NCI-H524 (cell line): ENCODE measurements around the gene ASTL.

ENCODE experiments used
- DNase-seq, 2 experiments: peaks; one replicate each; lab custom pipeline; 2025; lab: John Stamatoyannopoulos, UW

The ASTL gene

GRCh38 chr2:96112501-96113366 is 25.6 kb downstream of the ASTL start:
- no peak for DNase-seq

- DNase-seq: no peak
Measured at GRCh38 chr2:96111823-96112500, 26.3 kb downstream of the ASTL start.

- DNase-seq: no peak
Measured at GRCh38 chr2:96111257-96111640, 27.1 kb downstream of the ASTL start.

GRCh38 chr2:96110621-96111256 is 27.6 kb downstream of the ASTL start:
- no peak for DNase-seq

GRCh38 chr2:96109931-96110511 is 28.3 kb downstream of the ASTL start:
- no peak for DNase-seq

- no peak for DNase-seq
Measured at GRCh38 chr2:96109361-96109680, 29.0 kb downstream of the ASTL start.

- DNase-seq: no peak
Measured at GRCh38 chr2:96108541-96109360, 29.6 kb downstream of the ASTL start.

GRCh38 chr2:96108151-96108540 is 30.2 kb downstream of the ASTL start:
- peak in 1 of 2 experiments; percentile 20 for DNase-seq

- no peak for DNase-seq
Measured at GRCh38 chr2:96107708-96108065, 30.6 kb downstream of the ASTL start.

- no peak for DNase-seq
Measured at GRCh38 chr2:96106991-96107707, 31.2 kb downstream of the ASTL start.

- no peak for DNase-seq
Measured at GRCh38 chr2:96105994-96106715, 32.1 kb downstream of the ASTL start.

- DNase-seq: no peak
Measured at GRCh38 chr2:96105152-96105915, 33.0 kb downstream of the ASTL start.

- no peak for DNase-seq
Measured at GRCh38 chr2:96104487-96104861, 33.8 kb downstream of the ASTL start.

GRCh38 chr2:96103761-96104486 is 34.4 kb downstream of the ASTL start:
- no peak for DNase-seq

- DNase-seq: no peak
Measured at GRCh38 chr2:96103187-96103601, 35.1 kb downstream of the ASTL start.

GRCh38 chr2:96102596-96103186 is 35.6 kb downstream of the ASTL start:
- DNase-seq: no peak

- no peak for DNase-seq
Measured at GRCh38 chr2:96100893-96101304, 37.4 kb downstream of the ASTL start.
